ENCODE data around the gene HOXC9. TPM values are rescaled to one million over a fixed set of nuclear protein-coding genes. Genes with fewer than 3 reads are reported as not detected.
"Not testable (repeated sequence)": the region's sequence is repeated elsewhere in the genome, so short reads cannot be mapped to it uniquely, and the experiment has no call there.

HOXC9 gene
- polyA plus RNA-seq, 3 donors = 21.0 to 25.3 (median 22.3) TPM

GRCh38 chr12:54036620-54037359 is 36.8 kb downstream of the HOXC9 start:
- DNase-seq (ENCODE audit: low read depth in 3 of 3, low spot score in 2 of 3) = no peak

GRCh38 chr12:54037360-54038283 is 37.7 kb downstream of the HOXC9 start:
- no peak for DNase-seq (ENCODE audit: low read depth in 3 of 3, low spot score in 2 of 3)

- no peak for DNase-seq (ENCODE audit: low read depth in 3 of 3, low spot score in 2 of 3)
Observed at GRCh38 chr12:54038284-54038870, 38.4 kb downstream of the HOXC9 start.

- DNase-seq (ENCODE audit: low read depth in 3 of 3, low spot score in 2 of 3) = no peak
Observed at GRCh38 chr12:54038871-54039414, 39.0 kb downstream of the HOXC9 start.

- DNase-seq (ENCODE audit: low read depth in 3 of 3, low spot score in 2 of 3) = no peak
Observed at GRCh38 chr12:54039417-54040147, 39.6 kb downstream of the HOXC9 start.

GRCh38 chr12:54040148-54040494 is 40.2 kb downstream of the HOXC9 start:
- DNase-seq (ENCODE audit: low read depth in 3 of 3, low spot score in 2 of 3) = no peak

GRCh38 chr12:54040648-54041047 is 40.7 kb downstream of the HOXC9 start:
- DNase-seq (ENCODE audit: low read depth in 3 of 3, low spot score in 2 of 3) = no peak

- no peak for DNase-seq (ENCODE audit: low read depth in 3 of 3, low spot score in 2 of 3)
Observed at GRCh38 chr12:54041097-54041690, 41.2 kb downstream of the HOXC9 start.

- not testable (repeated sequence) for DNase-seq (ENCODE audit: low read depth in 3 of 3, low spot score in 2 of 3)
Observed at GRCh38 chr12:54042033-54042432, 42.1 kb downstream of the HOXC9 start.

- DNase-seq (ENCODE audit: low read depth in 3 of 3, low spot score in 2 of 3) = no peak
Observed at GRCh38 chr12:54042970-54043853, 43.3 kb downstream of the HOXC9 start.

GRCh38 chr12:54044425-54045103 is 44.6 kb downstream of the HOXC9 start:
- no peak for DNase-seq (ENCODE audit: low read depth in 3 of 3, low spot score in 2 of 3)

- no peak for DNase-seq (ENCODE audit: low read depth in 3 of 3, low spot score in 2 of 3)
Observed at GRCh38 chr12:54045401-54045800, 45.4 kb downstream of the HOXC9 start.

GRCh38 chr12:54045868-54046521 is 46.0 kb downstream of the HOXC9 start:
- DNase-seq (ENCODE audit: low read depth in 3 of 3, low spot score in 2 of 3) = no peak

- DNase-seq (ENCODE audit: low read depth in 3 of 3, low spot score in 2 of 3) = no peak
Observed at GRCh38 chr12:54046809-54047159, 46.8 kb downstream of the HOXC9 start.

GRCh38 chr12:54047160-54047963 is 47.4 kb downstream of the HOXC9 start:
- no peak for DNase-seq (ENCODE audit: low read depth in 3 of 3, low spot score in 2 of 3)

- no peak for DNase-seq (ENCODE audit: low read depth in 3 of 3, low spot score in 2 of 3)
Observed at GRCh38 chr12:54047964-54048303, 48.0 kb downstream of the HOXC9 start.

- DNase-seq (ENCODE audit: low read depth in 3 of 3, low spot score in 2 of 3) = no peak
Observed at GRCh38 chr12:54048406-54049093, 48.6 kb downstream of the HOXC9 start.
